Adrenal gland (tissue), 5 donors: ENCODE results near the gene ZSCAN22.

Experiments used
- CTCF ChIP-seq, 6 experiments: fragments of 450-650 bp in 4 of 6; fragments of 200-600 bp in 2 of 6; sonication (generic) in 1 of 6; IDR thresholded peaks; 1 replicate in 5 of 6; 2 replicates in 1 of 6; pipeline versions ENCODE4 v1.5.1 to v1.8.0; 2016 to 2021; ENCODE audit warnings: antibody characterized with exemption in 6 of 6, mild to moderate bottlenecking in 2 of 6, moderate library complexity in 1 of 6
- POLR2A ChIP-seq, 2 donors: fragments of 450-650 bp; IDR thresholded peaks; one replicate each; pipeline ENCODE4 v1.6.1; 2017; ENCODE audit warnings: antibody characterized with exemption in 2 of 2, mild to moderate bottlenecking in 2 of 2, moderate library complexity in 1 of 2
- donor health status: DM: no; HTN: no; CAD: no.

GRCh38 chr19:58304748-58305064 lies 22.1 kb upstream of the ZSCAN22 start:
- no peak for TF ChIP-seq CTCF (IDR thresholded peaks at IDR 0.05)
- TF ChIP-seq POLR2A (IDR thresholded peaks at IDR 0.05) = no peak
